Measurements from ENCODE around the gene ADGRF1. TPM values are rescaled to one million over a fixed set of nuclear protein-coding genes. Genes with fewer than 3 reads are reported as not detected.

Gene ADGRF1
- total RNA-seq, 1 experiment from 2014 or later: 256 TPM

- Mint-ChIP-seq H3K9me3 (ENCODE audit: low read depth, unreplicated experiment) (no peaks in the 10 kb centered on the region), H3K27me3 (ENCODE audit: unreplicated experiment) (no peaks in the 10 kb centered on the region), H3K4me1 (ENCODE audit: low read depth, unreplicated experiment) (peaks cover 40% of the 10 kb centered on the region), H3K4me3 (ENCODE audit: low read depth, unreplicated experiment) (no peak overlapping the region), H3K27ac (ENCODE audit: unreplicated experiment) (no peak overlapping the region), H3K36me3 (ENCODE audit: insufficient read depth, unreplicated experiment) (peaks cover 64% of the 10 kb centered on the region)
- TF ChIP-seq, protein P1, sequence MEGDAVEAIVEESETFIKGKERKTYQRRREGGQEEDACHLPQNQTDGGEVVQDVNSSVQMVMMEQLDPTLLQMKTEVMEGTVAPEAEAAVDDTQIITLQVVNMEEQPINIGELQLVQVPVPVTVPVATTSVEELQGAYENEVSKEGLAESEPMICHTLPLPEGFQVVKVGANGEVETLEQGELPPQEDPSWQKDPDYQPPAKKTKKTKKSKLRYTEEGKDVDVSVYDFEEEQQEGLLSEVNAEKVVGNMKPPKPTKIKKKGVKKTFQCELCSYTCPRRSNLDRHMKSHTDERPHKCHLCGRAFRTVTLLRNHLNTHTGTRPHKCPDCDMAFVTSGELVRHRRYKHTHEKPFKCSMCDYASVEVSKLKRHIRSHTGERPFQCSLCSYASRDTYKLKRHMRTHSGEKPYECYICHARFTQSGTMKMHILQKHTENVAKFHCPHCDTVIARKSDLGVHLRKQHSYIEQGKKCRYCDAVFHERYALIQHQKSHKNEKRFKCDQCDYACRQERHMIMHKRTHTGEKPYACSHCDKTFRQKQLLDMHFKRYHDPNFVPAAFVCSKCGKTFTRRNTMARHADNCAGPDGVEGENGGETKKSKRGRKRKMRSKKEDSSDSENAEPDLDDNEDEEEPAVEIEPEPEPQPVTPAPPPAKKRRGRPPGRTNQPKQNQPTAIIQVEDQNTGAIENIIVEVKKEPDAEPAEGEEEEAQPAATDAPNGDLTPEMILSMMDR (IDR thresholded peaks at IDR 0.05; ENCODE audit: unreplicated experiment): no peak
- CTCF ChIA-PET: no interaction called here
- no TSS peak for BruUV-seq (replicated peaks)
- intact Hi-C loops (cut with micrococcal nuclease; ENCODE audit: unreplicated experiment): no loop called here
- no peak for DNase-seq
These were observed 37.7 kb downstream of the ADGRF1 start for GRCh38 chr6:47004463-47004862.

- DNase-seq: peak; percentile 75
- no peaks in the 10 kb centered on the region for H3K27me3 Mint-ChIP-seq (ENCODE audit: unreplicated experiment)
These were observed 41.3 kb downstream of the ADGRF1 start for GRCh38 chr6:47000842-47001241.

GRCh38 chr6:46998436-46999017 lies 43.6 kb downstream of the ADGRF1 start:
- Mint-ChIP-seq H3K4me3 (ENCODE audit: low read depth, unreplicated experiment) (no peak overlapping the region), H3K27ac (ENCODE audit: unreplicated experiment) (peak overlapping the region; percentile 50), H3K4me1 (ENCODE audit: low read depth, unreplicated experiment) (peaks cover 73% of the 10 kb centered on the region), H3K9me3 (ENCODE audit: low read depth, unreplicated experiment) (no peaks in the 10 kb centered on the region), H3K27me3 (ENCODE audit: unreplicated experiment) (no peaks in the 10 kb centered on the region), H3K36me3 (ENCODE audit: insufficient read depth, unreplicated experiment) (peaks cover 40% of the 10 kb centered on the region)
- TSS peak; percentile 32 for BruUV-seq (replicated peaks)
- TF ChIP-seq, protein P1 (IDR thresholded peaks at IDR 0.05; ENCODE audit: unreplicated experiment): no peak
- CTCF ChIA-PET: no interaction called here
- intact Hi-C loops (cut with micrococcal nuclease; ENCODE audit: unreplicated experiment): no loop called here
- DNase-seq: no peak

More at GRCh38 chr6:47000842-47001241, 41.3 kb downstream of the ADGRF1 start:
- BruUV-seq (replicated peaks): no TSS peak
- intact Hi-C loops (cut with micrococcal nuclease; ENCODE audit: unreplicated experiment): loop anchor here (2.0 kb wide), 1 partner anchor 44 kb away; no protein-coding TSS in a partner anchor
- TF ChIP-seq, protein P1 (IDR thresholded peaks at IDR 0.05; ENCODE audit: unreplicated experiment): no peak
- Mint-ChIP-seq H3K9me3 (ENCODE audit: low read depth, unreplicated experiment) (no peaks in the 10 kb centered on the region), H3K27ac (ENCODE audit: unreplicated experiment) (no peak overlapping the region), H3K4me3 (ENCODE audit: low read depth, unreplicated experiment) (no peak overlapping the region), H3K36me3 (ENCODE audit: insufficient read depth, unreplicated experiment) (peaks cover 56% of the 10 kb centered on the region), H3K4me1 (ENCODE audit: low read depth, unreplicated experiment) (peaks cover 64% of the 10 kb centered on the region)
- CTCF ChIA-PET: no interaction called here

DNA sequence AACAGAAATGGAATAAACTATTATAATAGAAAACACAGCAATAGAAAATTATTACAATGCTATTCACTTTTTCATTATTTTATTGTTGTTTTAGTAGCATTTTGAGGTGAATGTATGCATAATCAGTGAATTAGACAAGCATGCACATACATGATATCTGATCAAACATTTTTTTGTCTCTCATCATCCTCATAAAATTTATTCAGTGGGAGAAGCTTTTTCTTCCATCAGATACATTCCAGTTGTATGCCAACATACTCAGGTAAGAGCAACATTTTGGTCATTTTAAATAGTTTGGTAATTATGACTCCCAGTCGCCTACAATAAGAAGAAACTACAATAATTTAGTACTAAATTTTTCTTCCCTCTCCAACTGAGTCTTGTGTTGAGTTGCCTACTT lies 44.5 kb downstream of the ADGRF1 start:
- Mint-ChIP-seq H3K4me3 (ENCODE audit: low read depth, unreplicated experiment) (no peak overlapping the region), H3K36me3 (ENCODE audit: insufficient read depth, unreplicated experiment) (peaks cover 32% of the 10 kb centered on the region), H3K9me3 (ENCODE audit: low read depth, unreplicated experiment) (no peaks in the 10 kb centered on the region), H3K27ac (ENCODE audit: unreplicated experiment) (peak overlapping the region; percentile 50), H3K4me1 (ENCODE audit: low read depth, unreplicated experiment) (peaks cover 67% of the 10 kb centered on the region), H3K27me3 (ENCODE audit: unreplicated experiment) (no peaks in the 10 kb centered on the region)
- intact Hi-C loops (cut with micrococcal nuclease; ENCODE audit: unreplicated experiment): no loop called here
- BruUV-seq (replicated peaks): no TSS peak
- CTCF ChIA-PET: no interaction called here
- TF ChIP-seq, protein P1 (IDR thresholded peaks at IDR 0.05; ENCODE audit: unreplicated experiment): no peak
- no peak for DNase-seq
